WTC11 (cell line): Measurements from ENCODE around the gene FAM53A. TPM values are rescaled to one million over a fixed set of nuclear protein-coding genes. Genes with fewer than 3 reads are reported as not detected.

ENCODE experiments used
- ATAC-seq: fragments of 200-7000 bp; cut with Tn5 transposase; 2 replicates; pipeline ENCODE4 v1.10.0; 2021; ENCODE audit warnings: mild to moderate bottlenecking, moderate library complexity
- CTCF ChIA-PET: fragments of 300-600 bp; sonication (Branson Sonifier 250); formaldehyde crosslinking; loops from one replicate; lab custom pipeline; 2021; ENCODE audit warnings: antibody characterized with exemption; lab: Charles Lee
- POLR2A ChIA-PET: fragments of 350-600 bp; sonication (Branson Sonifier 250); formaldehyde crosslinking; loops from one replicate; lab custom pipeline; 2021; ENCODE audit warnings: antibody characterized with exemption; lab: Charles Lee
- DNase-seq: peaks from one replicate; pipeline ENCODE4 v3.0.0; 2021; ENCODE audit warnings: low spot score
- H3K27ac Mint-ChIP-seq: 2 replicates; pipeline ENCODE4 v1.8.0; 2021; ENCODE audit warnings: mixed read lengths
- H3K27me3 Mint-ChIP-seq: 2 replicates; pipeline ENCODE4 v1.8.0; 2021; ENCODE audit warnings: low read depth, mild to moderate bottlenecking, moderate library complexity, mixed read lengths
- H3K36me3 Mint-ChIP-seq: 2 replicates; pipeline ENCODE4 v1.8.0; 2021; ENCODE audit warnings: mixed read lengths
- H3K4me1 Mint-ChIP-seq: 2 replicates; pipeline ENCODE4 v1.8.0; 2022; ENCODE audit warnings: mixed read lengths
- H3K4me3 Mint-ChIP-seq: 2 replicates; pipeline ENCODE4 v1.8.0; 2021; ENCODE audit warnings: mild to moderate bottlenecking, moderate library complexity, mixed read lengths
- H3K9me3 Mint-ChIP-seq: 2 replicates; pipeline ENCODE4 v1.8.0; 2021; ENCODE audit warnings: mixed read lengths
- CREB1 ChIP-seq: sonication (generic); formaldehyde crosslinking; IDR thresholded peaks from 2 replicates; pipeline ENCODE4 v1.8.0; 2023; ENCODE audit warnings: mild to moderate bottlenecking, missing genetic modification reagents
- EMX1 ChIP-seq: fragments of 250-450 bp; sonication (Bioruptor Pico); IDR thresholded peaks from 2 replicates; pipeline ENCODE4 v1.8.0; 2021; ENCODE audit warnings: mild to moderate bottlenecking
- FOXK1 ChIP-seq: sonication (generic); formaldehyde crosslinking; IDR thresholded peaks from 2 replicates; pipeline ENCODE4 v1.8.0; 2022; ENCODE audit warnings: mild to moderate bottlenecking, moderate library complexity, missing genetic modification reagents
- GABPB1 ChIP-seq: sonication (generic); formaldehyde crosslinking; IDR thresholded peaks from 2 replicates; pipeline ENCODE4 v1.8.1; 2023; ENCODE audit warnings: mild to moderate bottlenecking, missing genetic modification reagents
- MXD4 ChIP-seq: fragments of 250-450 bp; sonication (Bioruptor Pico); IDR thresholded peaks from 2 replicates; pipeline ENCODE4 v1.8.0; 2021; ENCODE audit warnings: mild to moderate bottlenecking, moderate library complexity, borderline replicate concordance
- OVOL2 ChIP-seq: fragments of 250-450 bp; sonication (Bioruptor Pico); IDR thresholded peaks from 2 replicates; pipeline ENCODE4 v1.9.0; 2021; ENCODE audit warnings: mild to moderate bottlenecking, borderline replicate concordance
- TEAD4 ChIP-seq: sonication (generic); formaldehyde crosslinking; IDR thresholded peaks from 2 replicates; pipeline ENCODE4 v1.8.0; 2022; ENCODE audit warnings: mild to moderate bottlenecking, missing genetic modification reagents
- USF1 ChIP-seq: sonication (generic); formaldehyde crosslinking; IDR thresholded peaks from 2 replicates; pipeline ENCODE4 v1.8.0; 2022; ENCODE audit warnings: mild to moderate bottlenecking, missing genetic modification reagents
- ZBTB21 ChIP-seq: sonication (generic); formaldehyde crosslinking; IDR thresholded peaks from 2 replicates; pipeline ENCODE4 v1.8.1; 2023; ENCODE audit warnings: mild to moderate bottlenecking, missing genetic modification reagents, borderline replicate concordance
- ZBTB43 ChIP-seq: sonication (generic); formaldehyde crosslinking; IDR thresholded peaks from 2 replicates; pipeline ENCODE4 v1.8.1; 2023; ENCODE audit warnings: mild to moderate bottlenecking, missing genetic modification reagents
- ZNF121 ChIP-seq: sonication (generic); formaldehyde crosslinking; IDR thresholded peaks from 2 replicates; pipeline ENCODE4 v1.8.0; 2023; ENCODE audit warnings: missing genetic modification reagents
- ZNF396 ChIP-seq: fragments of 250-450 bp; sonication (Bioruptor Pico); IDR thresholded peaks from 2 replicates; pipeline ENCODE4 v1.8.0; 2021; ENCODE audit warnings: mild to moderate bottlenecking, moderate library complexity, borderline replicate concordance
- ZSCAN18 ChIP-seq: fragments of 250-450 bp; sonication (Bioruptor Pico); IDR thresholded peaks from 2 replicates; pipeline ENCODE4 v2.1.2; 2022; ENCODE audit warnings: mild to moderate bottlenecking, moderate library complexity
- total RNA-seq: library from RNA; stranded (reverse); gene quantifications from 3 replicates; pipeline ENCODE4 v1.2.3, GENCODE V29; 2021
- TF ChIP-seq, protein P1 (sequence below): fragments of 250-450 bp; sonication (Bioruptor Pico); IDR thresholded peaks from 2 replicates; pipeline ENCODE4 v1.8.0; 2021; ENCODE audit warnings: mild to moderate bottlenecking
- TF ChIP-seq, protein P2 (sequence below): sonication (generic); formaldehyde crosslinking; IDR thresholded peaks from 2 replicates; pipeline ENCODE4 v1.8.0; 2022; ENCODE audit warnings: mild to moderate bottlenecking, missing genetic modification reagents
- TF ChIP-seq, protein P3 (sequence below): sonication (generic); formaldehyde crosslinking; IDR thresholded peaks from 2 replicates; pipeline ENCODE4 v1.8.0; 2022; ENCODE audit warnings: mild to moderate bottlenecking, missing genetic modification reagents
- TF ChIP-seq, protein P4 (sequence below): sonication (generic); formaldehyde crosslinking; IDR thresholded peaks from 2 replicates; pipeline ENCODE4 v1.8.1; 2022; ENCODE audit warnings: low read depth, missing genetic modification reagents, borderline replicate concordance
- TF ChIP-seq, protein P5 (sequence below): fragments of 250-450 bp; sonication (Bioruptor Pico); IDR thresholded peaks from 2 replicates; pipeline ENCODE4 v1.9.0; 2021; ENCODE audit warnings: mild to moderate bottlenecking, borderline replicate concordance

FAM53A gene
- total RNA-seq, 1 experiment from 2014 or later = 2.9 TPM

DNA sequence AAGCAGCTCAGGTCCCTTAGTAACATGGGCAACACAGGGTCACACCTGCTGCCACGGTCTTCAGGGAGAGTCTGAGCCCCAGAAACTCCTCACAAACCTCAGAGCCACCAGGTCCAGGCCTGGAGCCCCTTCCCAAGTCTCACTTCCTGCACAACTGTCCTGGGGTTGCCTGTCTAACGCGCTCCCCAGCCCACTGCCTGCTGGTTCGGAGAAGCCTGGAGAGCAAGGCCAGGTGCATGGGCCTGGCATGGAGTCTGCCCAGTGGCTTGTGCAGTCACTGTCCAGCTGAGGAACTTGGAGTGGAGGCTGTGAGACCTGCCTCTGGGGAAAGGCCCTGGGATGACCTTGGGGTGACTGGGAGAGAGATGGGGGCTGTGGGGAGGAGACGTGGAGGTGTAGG, 28.0 kb downstream of the FAM53A start (continued):
- TF ChIP-seq CREB1 (CRISPR knock-in tag) (no peak), OVOL2 (CRISPR knock-in tag) (no peak)
- TF ChIP-seq, all 79 proteins: peak for 0

DNA sequence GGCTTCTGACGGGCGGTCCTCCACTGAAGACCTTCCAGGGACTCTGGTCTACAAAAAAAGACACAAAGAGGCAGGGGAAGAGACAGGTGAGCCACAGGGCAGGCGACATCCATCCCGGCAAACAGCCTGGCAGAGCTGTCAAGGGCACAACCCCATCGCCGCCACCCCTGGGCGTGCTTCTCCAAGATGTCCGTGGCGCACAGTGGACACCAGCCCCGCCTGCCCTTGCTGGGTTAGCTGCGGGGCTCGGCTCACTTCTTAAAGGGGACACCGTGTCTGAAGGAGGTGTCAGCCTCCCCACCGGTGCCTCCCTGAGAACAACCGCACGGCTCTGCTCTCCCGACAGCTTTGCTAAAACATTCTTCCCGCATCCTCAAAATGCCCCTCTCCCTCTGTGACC, 28.4 kb downstream of the FAM53A start:
- H3K4me1 Mint-ChIP-seq = peaks cover 4% of the 10 kb centered on the region
- H3K9me3 Mint-ChIP-seq = no peaks in the 10 kb centered on the region
- ChIA-PET CTCF (interaction anchor here (1.3 kb wide), 1 partner anchor 143 kb away, joined by 3 read pairs; no protein-coding TSS in a partner anchor), POLR2A (no interaction called here)
- no peak overlapping the region; the same call in 1 of the 2 replicates for H3K27ac Mint-ChIP-seq
- no peak overlapping the region for H3K4me3 Mint-ChIP-seq
- DNase-seq (no peak), ATAC-seq (no peak)
- H3K27me3 Mint-ChIP-seq = no peaks in the 10 kb centered on the region
- H3K36me3 Mint-ChIP-seq = no peaks in the 10 kb centered on the region
- no peak for TF ChIP-seq GABPB1 (CRISPR knock-in tag)
- TF ChIP-seq FOXK1 = no peak
- no peak for TF ChIP-seq ZNF121
- TF ChIP-seq, protein P1, sequence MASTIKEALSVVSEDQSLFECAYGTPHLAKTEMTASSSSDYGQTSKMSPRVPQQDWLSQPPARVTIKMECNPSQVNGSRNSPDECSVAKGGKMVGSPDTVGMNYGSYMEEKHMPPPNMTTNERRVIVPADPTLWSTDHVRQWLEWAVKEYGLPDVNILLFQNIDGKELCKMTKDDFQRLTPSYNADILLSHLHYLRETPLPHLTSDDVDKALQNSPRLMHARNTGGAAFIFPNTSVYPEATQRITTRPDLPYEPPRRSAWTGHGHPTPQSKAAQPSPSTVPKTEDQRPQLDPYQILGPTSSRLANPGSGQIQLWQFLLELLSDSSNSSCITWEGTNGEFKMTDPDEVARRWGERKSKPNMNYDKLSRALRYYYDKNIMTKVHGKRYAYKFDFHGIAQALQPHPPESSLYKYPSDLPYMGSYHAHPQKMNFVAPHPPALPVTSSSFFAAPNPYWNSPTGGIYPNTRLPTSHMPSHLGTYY (CRISPR knock-in tag) = no peak
- no peak for TF ChIP-seq ZNF396 (CRISPR knock-in tag)
- TF ChIP-seq, protein P2, sequence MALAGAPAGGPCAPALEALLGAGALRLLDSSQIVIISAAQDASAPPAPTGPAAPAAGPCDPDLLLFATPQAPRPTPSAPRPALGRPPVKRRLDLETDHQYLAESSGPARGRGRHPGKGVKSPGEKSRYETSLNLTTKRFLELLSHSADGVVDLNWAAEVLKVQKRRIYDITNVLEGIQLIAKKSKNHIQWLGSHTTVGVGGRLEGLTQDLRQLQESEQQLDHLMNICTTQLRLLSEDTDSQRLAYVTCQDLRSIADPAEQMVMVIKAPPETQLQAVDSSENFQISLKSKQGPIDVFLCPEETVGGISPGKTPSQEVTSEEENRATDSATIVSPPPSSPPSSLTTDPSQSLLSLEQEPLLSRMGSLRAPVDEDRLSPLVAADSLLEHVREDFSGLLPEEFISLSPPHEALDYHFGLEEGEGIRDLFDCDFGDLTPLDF (CRISPR knock-in tag) = no peak
- TF ChIP-seq, protein P3, sequence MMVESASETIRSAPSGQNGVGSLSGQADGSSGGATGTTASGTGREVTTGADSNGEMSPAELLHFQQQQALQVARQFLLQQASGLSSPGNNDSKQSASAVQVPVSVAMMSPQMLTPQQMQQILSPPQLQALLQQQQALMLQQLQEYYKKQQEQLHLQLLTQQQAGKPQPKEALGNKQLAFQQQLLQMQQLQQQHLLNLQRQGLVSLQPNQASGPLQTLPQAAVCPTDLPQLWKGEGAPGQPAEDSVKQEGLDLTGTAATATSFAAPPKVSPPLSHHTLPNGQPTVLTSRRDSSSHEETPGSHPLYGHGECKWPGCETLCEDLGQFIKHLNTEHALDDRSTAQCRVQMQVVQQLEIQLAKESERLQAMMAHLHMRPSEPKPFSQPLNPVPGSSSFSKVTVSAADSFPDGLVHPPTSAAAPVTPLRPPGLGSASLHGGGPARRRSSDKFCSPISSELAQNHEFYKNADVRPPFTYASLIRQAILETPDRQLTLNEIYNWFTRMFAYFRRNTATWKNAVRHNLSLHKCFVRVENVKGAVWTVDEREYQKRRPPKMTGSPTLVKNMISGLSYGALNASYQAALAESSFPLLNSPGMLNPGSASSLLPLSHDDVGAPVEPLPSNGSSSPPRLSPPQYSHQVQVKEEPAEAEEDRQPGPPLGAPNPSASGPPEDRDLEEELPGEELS (CRISPR knock-in tag) = no peak
- no peak for TF ChIP-seq USF1
- TF ChIP-seq EMX1 (CRISPR knock-in tag) = no peak
- TF ChIP-seq, protein P4, sequence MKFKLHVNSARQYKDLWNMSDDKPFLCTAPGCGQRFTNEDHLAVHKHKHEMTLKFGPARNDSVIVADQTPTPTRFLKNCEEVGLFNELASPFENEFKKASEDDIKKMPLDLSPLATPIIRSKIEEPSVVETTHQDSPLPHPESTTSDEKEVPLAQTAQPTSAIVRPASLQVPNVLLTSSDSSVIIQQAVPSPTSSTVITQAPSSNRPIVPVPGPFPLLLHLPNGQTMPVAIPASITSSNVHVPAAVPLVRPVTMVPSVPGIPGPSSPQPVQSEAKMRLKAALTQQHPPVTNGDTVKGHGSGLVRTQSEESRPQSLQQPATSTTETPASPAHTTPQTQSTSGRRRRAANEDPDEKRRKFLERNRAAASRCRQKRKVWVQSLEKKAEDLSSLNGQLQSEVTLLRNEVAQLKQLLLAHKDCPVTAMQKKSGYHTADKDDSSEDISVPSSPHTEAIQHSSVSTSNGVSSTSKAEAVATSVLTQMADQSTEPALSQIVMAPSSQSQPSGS = no peak
- no peak for TF ChIP-seq ZSCAN18 (CRISPR knock-in tag)
- TF ChIP-seq ZBTB43 = no peak

GRCh38 chr4:1655081-1655480, 29.0 kb downstream of the FAM53A start:
- ChIA-PET POLR2A (no interaction called here), CTCF (interaction anchor here (1.2 to 1.3 kb wide), 2 partner anchors 26 to 142 kb away, joined by 3 to 5 read pairs; no protein-coding TSS in a partner anchor)
- H3K27me3 Mint-ChIP-seq = no peaks in the 10 kb centered on the region
- no peak for DNase-seq
- no peaks in the 10 kb centered on the region for H3K9me3 Mint-ChIP-seq
- H3K27ac Mint-ChIP-seq = no peak overlapping the region
- no peaks in the 10 kb centered on the region for H3K36me3 Mint-ChIP-seq
- ATAC-seq = no peak
- no peak overlapping the region for H3K4me3 Mint-ChIP-seq
- peaks cover 4% of the 10 kb centered on the region for H3K4me1 Mint-ChIP-seq
- TF ChIP-seq, protein P5, sequence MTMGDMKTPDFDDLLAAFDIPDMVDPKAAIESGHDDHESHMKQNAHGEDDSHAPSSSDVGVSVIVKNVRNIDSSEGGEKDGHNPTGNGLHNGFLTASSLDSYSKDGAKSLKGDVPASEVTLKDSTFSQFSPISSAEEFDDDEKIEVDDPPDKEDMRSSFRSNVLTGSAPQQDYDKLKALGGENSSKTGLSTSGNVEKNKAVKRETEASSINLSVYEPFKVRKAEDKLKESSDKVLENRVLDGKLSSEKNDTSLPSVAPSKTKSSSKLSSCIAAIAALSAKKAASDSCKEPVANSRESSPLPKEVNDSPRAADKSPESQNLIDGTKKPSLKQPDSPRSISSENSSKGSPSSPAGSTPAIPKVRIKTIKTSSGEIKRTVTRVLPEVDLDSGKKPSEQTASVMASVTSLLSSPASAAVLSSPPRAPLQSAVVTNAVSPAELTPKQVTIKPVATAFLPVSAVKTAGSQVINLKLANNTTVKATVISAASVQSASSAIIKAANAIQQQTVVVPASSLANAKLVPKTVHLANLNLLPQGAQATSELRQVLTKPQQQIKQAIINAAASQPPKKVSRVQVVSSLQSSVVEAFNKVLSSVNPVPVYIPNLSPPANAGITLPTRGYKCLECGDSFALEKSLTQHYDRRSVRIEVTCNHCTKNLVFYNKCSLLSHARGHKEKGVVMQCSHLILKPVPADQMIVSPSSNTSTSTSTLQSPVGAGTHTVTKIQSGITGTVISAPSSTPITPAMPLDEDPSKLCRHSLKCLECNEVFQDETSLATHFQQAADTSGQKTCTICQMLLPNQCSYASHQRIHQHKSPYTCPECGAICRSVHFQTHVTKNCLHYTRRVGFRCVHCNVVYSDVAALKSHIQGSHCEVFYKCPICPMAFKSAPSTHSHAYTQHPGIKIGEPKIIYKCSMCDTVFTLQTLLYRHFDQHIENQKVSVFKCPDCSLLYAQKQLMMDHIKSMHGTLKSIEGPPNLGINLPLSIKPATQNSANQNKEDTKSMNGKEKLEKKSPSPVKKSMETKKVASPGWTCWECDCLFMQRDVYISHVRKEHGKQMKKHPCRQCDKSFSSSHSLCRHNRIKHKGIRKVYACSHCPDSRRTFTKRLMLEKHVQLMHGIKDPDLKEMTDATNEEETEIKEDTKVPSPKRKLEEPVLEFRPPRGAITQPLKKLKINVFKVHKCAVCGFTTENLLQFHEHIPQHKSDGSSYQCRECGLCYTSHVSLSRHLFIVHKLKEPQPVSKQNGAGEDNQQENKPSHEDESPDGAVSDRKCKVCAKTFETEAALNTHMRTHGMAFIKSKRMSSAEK (CRISPR knock-in tag) = no peak
- TF ChIP-seq TEAD4 (CRISPR knock-in tag) (no peak), ZBTB21 (no peak), MXD4 (no peak), USF1 (no peak)
